ENCODE results near the gene EVPL.

EVPL gene

DNA sequence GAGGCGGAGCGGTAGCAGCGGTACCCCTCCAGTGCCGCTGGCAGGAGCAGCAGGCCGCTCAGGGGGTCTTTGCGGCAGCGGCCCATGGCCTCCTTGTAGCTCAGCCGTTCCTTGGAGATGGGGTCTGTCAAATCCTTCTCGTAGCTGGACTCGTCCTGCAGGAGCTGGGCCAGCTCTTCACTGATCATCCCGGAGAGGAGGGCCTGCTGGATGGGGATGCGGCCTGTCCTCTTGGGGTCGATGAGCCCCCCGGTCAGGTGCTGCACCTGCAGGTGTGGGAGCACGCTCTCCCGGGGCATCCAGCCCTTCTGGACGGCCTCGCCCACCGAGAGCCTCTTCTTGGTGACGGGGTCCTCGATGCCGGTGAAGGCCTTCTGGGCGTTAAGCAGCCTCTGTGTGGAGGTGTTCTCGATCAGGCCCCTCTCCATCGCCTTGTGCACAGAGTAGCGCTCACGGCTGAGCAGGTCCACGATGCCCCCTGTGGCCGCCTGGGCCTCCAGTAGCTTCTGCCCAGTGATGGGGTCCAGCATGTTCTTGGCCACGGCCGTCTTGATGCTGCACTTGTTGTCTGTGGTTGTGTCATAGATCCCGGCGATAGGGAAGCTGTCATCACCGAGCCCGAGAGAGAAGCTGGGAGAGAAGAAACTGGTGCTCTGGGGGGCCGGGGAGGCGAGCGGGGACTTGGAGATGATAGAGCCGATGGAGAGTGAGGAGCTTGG lies 19.8 kb downstream of the EVPL start:
- H3K36me3 ChIP-seq, result peaks cover 49% of the 10 kb centered on the region
- H3K9me3 ChIP-seq (ENCODE audit: severe bottlenecking), result no peaks in the 10 kb centered on the region
- no peaks in the 10 kb centered on the region for H3K27me3 ChIP-seq (ENCODE audit: insufficient read depth, low read depth, severe bottlenecking)
- no peak overlapping the region for H3K4me3 ChIP-seq (ENCODE audit: low read depth, low read length)
- no peak overlapping the region for H3K27ac ChIP-seq
- DNase-seq, result no peak
- TF ChIP-seq, protein P1, sequence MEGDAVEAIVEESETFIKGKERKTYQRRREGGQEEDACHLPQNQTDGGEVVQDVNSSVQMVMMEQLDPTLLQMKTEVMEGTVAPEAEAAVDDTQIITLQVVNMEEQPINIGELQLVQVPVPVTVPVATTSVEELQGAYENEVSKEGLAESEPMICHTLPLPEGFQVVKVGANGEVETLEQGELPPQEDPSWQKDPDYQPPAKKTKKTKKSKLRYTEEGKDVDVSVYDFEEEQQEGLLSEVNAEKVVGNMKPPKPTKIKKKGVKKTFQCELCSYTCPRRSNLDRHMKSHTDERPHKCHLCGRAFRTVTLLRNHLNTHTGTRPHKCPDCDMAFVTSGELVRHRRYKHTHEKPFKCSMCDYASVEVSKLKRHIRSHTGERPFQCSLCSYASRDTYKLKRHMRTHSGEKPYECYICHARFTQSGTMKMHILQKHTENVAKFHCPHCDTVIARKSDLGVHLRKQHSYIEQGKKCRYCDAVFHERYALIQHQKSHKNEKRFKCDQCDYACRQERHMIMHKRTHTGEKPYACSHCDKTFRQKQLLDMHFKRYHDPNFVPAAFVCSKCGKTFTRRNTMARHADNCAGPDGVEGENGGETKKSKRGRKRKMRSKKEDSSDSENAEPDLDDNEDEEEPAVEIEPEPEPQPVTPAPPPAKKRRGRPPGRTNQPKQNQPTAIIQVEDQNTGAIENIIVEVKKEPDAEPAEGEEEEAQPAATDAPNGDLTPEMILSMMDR (IDR thresholded peaks at IDR 0.05; ENCODE audit: low read depth, low read length), result no peak

DNA sequence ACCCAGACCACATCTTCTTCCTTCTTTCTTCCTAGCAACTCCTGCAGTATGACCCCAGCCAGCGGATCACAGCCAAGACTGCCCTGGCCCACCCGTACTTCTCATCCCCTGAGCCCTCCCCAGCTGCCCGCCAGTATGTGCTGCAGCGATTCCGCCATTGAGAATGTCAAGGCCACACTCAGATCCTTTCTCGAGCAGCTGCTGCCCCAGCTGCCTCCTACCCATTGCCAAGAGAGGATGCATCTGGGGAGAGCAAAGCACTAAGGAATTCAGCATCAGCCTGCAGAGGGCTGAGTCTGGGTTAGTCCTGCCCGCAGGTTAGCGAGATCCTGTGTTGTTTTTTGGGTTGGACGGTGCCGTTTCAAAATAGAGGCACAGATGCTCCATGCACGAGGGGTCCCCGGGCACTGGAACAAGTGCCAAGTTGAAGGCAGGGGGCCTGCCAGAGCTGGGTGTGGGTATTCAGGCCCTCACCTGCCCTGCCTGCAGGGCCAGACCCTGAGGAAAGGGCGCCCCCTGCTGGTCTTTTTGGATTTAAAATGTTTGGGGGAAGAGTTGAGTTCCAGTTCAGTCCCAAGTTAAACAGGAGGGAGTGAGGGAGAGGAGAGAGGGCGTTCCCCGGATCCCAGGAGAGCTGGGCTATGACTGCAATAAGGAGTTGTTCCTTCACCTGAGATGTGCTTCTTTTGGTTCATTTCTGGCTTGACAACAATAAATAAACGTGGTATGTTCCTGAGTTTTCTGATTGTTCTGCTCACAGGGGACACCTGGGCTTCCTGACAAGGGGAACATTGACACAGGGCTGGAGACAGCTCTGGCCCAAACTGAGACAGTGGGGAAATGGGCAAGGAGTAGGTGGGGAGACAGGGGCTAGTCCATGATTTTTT lies 21.6 kb downstream of the EVPL start:
- DNase-seq, result peak; percentile 93
- Histone ChIP-seq H3K36me3 (peaks cover 53% of the 10 kb centered on the region), H3K9me3 (ENCODE audit: severe bottlenecking) (no peaks in the 10 kb centered on the region), H3K4me3 (ENCODE audit: low read depth, low read length) (no peak overlapping the region), H3K27ac (no peak overlapping the region), H3K27me3 (ENCODE audit: insufficient read depth, low read depth, severe bottlenecking) (no peaks in the 10 kb centered on the region)
- TF ChIP-seq, protein P1 (IDR thresholded peaks at IDR 0.05; ENCODE audit: low read depth, low read length), result peak; percentile 71

DNA sequence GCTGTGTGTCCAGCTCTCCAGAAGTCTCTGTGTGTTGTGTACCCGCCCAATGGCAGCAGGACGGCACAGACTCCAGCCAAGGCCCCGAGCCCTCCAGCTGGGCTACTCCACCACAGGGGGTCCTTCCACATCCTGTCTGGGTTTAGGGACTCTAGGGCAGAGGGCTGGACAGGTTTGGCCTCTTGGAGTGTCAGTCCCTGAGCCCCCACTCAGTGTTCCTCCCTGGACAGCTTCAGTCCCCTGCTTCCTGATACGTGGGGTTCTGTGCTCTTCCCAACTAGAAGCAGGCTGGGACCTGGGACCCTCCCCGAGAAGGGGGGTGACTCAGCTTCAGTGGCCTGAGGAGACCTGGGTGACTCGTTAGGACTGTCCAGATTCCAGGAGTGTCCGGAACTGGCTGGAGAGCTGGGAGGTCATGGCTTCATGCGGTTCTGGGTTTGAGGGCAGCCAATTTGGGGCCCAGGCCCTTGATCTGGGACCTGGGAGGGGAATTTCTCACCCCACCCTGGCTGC lies 22.3 kb downstream of the EVPL start:
- Histone ChIP-seq H3K27ac (no peak overlapping the region), H3K36me3 (peaks cover 58% of the 10 kb centered on the region), H3K4me3 (ENCODE audit: low read depth, low read length) (no peak overlapping the region), H3K27me3 (ENCODE audit: insufficient read depth, low read depth, severe bottlenecking) (no peaks in the 10 kb centered on the region), H3K9me3 (ENCODE audit: severe bottlenecking) (no peaks in the 10 kb centered on the region)
- no peak for DNase-seq
- TF ChIP-seq, protein P1 (IDR thresholded peaks at IDR 0.05; ENCODE audit: low read depth, low read length), result no peak

DNA sequence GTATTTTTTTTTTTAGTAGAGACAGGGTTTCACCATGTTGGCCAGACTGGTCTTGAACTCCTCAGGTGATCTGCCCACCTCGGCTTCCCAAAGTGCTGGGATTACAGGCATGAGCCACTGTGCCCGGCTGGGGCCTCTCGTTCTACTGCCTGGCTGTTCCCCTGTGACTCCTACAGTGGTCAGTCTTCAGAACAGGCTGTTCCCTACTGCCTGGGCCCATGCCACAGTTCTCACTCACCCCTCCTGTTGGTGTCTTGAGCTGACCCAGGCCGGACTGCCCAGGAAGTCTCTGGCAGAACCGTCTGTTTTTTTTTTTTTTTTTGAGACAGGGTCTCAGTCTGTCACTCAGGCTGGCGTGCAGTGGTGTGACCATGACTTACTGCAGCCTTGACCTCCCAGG lies 23.2 kb downstream of the EVPL start:
- Histone ChIP-seq H3K27me3 (ENCODE audit: insufficient read depth, low read depth, severe bottlenecking) (no peaks in the 10 kb centered on the region), H3K27ac (no peak overlapping the region), H3K36me3 (peaks cover 60% of the 10 kb centered on the region), H3K9me3 (ENCODE audit: severe bottlenecking) (no peaks in the 10 kb centered on the region), H3K4me3 (ENCODE audit: low read depth, low read length) (no peak overlapping the region)
- TF ChIP-seq, protein P1 (IDR thresholded peaks at IDR 0.05; ENCODE audit: low read depth, low read length), result no peak
- DNase-seq, result no peak

DNA sequence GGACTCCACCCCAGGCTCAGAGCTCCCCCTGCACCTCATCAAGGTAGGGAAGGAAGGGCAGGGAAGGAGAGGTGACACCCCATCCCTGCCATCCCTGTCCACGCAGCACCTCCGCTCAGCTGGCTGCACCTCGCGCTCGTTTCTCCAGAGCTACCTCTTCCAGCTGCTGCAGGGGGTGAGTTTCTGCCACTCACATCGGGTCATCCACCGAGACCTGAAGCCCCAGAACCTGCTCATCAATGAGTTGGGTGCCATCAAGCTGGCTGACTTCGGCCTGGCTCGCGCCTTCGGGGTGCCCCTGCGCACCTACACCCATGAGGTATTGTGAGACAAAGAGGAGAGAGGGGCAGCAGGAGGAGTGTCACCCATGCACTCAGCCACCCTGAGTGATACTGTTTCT lies 25.0 kb downstream of the EVPL start:
- Histone ChIP-seq H3K9me3 (ENCODE audit: severe bottlenecking) (no peaks in the 10 kb centered on the region), H3K36me3 (peaks cover 55% of the 10 kb centered on the region), H3K27me3 (ENCODE audit: insufficient read depth, low read depth, severe bottlenecking) (no peaks in the 10 kb centered on the region), H3K4me3 (ENCODE audit: low read depth, low read length) (no peak overlapping the region), H3K27ac (no peak overlapping the region)
- TF ChIP-seq, protein P1 (IDR thresholded peaks at IDR 0.05; ENCODE audit: low read depth, low read length), result no peak
- no peak for DNase-seq

Measured in WERI-Rb-1 (cell line).